Memory B cell (primary cell): ENCODE measurements around the gene PEX10.
A peak's percentile ranks its signal among the peaks of the same experiment; 100 is the strongest.

Experiments
- ATAC-seq: fragments of 150-1000 bp; cut with Tn5 transposase; 2 replicates; pipeline ENCODE4 v1.10.0; 2021; ENCODE audit warnings: low read depth, mild to moderate bottlenecking, moderate library complexity
- DNase-seq, 2 donors: peaks; one replicate each; pipeline ENCODE4 v3.0.0; 2022; ENCODE audit warnings: low spot score in 2 of 2
- H3K27ac Mint-ChIP-seq: one replicate; pipeline ENCODE4 v1.8.0; 2022; ENCODE audit warnings: mild to moderate bottlenecking, moderate library complexity, mixed read lengths
- H3K27me3 Mint-ChIP-seq: one replicate; pipeline ENCODE4 v1.8.0; 2022; ENCODE audit warnings: mixed read lengths
- H3K36me3 Mint-ChIP-seq: one replicate; pipeline ENCODE4 v1.8.0; 2022; ENCODE audit warnings: mild to moderate bottlenecking, mixed read lengths
- H3K4me1 Mint-ChIP-seq: one replicate; pipeline ENCODE4 v1.8.0; 2022; ENCODE audit warnings: mixed read lengths
- H3K4me3 Mint-ChIP-seq: one replicate; pipeline ENCODE4 v1.8.0; 2022; ENCODE audit warnings: mild to moderate bottlenecking, moderate library complexity, mixed read lengths
- H3K9me3 Mint-ChIP-seq: one replicate; pipeline ENCODE4 v1.8.0; 2022; ENCODE audit warnings: mixed read lengths

PEX10 gene

DNA sequence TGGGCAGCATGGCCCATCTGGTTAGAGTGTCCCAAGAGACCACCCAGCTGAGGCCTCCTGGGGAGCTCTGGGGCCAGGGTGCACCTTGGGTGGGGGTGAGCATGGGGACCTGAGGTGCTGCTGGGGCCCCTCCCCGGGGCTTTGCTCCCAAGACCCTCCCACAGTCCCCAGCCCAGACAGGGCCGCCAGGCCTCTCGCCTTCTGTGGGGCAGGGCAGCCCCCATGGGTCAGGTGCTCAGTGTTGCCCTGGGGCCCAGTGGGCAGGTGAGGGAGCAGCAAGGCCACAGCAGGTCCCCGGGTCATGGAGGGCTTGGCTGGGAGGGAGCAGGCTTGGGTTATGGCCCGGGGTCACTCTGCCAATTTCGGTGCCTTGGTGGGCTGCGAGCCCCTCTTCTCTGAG, 24.5 kb upstream of the PEX10 start:
- Mint-ChIP-seq H3K27me3 (peaks cover 9% of the 10 kb centered on the region), H3K4me1 (peaks cover 4% of the 10 kb centered on the region), H3K27ac (no peak overlapping the region), H3K9me3 (no peaks in the 10 kb centered on the region), H3K4me3 (no peak overlapping the region), H3K36me3 (peaks cover 4% of the 10 kb centered on the region)
- no peak for DNase-seq
- no peak for ATAC-seq

DNA sequence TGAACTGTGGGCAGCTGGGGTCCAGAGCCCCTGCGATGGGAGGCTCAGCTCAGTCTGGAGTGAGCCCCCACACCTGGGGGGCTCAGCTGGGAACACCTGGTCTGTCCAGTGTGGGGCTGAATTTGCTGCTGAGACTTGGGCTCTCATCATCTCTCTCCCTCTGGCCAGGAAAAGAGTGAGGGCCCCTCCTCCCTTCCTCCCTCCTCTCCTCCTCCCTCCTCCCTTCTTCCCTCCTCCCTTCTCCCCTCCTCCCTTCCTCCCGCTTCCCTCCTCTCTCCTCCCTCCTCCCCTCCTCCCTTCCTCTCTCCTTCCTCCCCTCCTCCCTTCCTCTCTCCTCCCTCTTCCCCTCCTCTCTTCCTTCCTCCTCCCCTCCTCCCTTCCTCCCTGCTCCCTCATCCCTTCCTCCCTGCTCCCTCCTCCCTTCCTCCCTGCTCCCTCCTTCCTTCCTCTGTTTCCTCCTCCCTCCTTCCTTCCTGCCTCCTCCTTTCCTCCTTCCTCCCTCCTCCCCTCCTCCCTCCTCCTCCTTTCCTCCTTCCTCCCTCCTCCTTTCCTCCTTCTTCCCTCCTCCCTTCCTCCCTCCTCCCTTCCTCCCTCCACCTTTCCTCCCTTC, 23.5 kb upstream of the PEX10 start:
- no peak for ATAC-seq
- Mint-ChIP-seq H3K9me3 (no peaks in the 10 kb centered on the region), H3K27me3 (peaks cover 8% of the 10 kb centered on the region), H3K4me1 (peaks cover 4% of the 10 kb centered on the region), H3K4me3 (no peak overlapping the region), H3K27ac (no peak overlapping the region), H3K36me3 (peaks cover 4% of the 10 kb centered on the region)
- DNase-seq = no peak

DNA sequence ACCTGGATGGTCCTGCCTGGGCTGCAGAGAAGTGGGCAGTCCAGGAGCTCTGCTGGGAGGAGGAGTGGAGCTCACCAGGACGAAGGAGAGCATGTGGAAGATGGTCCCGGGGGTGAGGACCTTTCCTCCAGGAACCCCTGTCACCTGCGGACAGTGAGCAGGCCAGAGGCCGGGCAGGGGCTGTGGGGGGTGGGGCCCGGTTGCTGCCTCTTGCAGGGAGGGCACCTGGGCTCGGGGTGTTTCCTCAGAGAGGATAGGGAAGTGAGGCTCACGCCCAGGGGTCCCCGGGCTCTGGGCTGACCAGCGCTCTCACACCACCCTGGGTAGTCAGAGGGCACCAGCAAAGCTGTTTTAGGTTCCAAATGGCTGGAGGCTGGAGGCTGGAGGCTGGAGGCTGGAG, 22.7 kb upstream of the PEX10 start:
- peaks cover 4% of the 10 kb centered on the region for H3K36me3 Mint-ChIP-seq
- DNase-seq (no peak), ATAC-seq (no peak)
- H3K4me3 Mint-ChIP-seq = no peak overlapping the region
- no peak overlapping the region for H3K27ac Mint-ChIP-seq
- H3K4me1 Mint-ChIP-seq = peaks cover 4% of the 10 kb centered on the region
- peaks cover 9% of the 10 kb centered on the region for H3K27me3 Mint-ChIP-seq
- H3K9me3 Mint-ChIP-seq = peaks cover 1% of the 10 kb centered on the region

GRCh38 chr1:2433936-2434655, 21.7 kb upstream of the PEX10 start:
- H3K4me1 Mint-ChIP-seq = peaks cover 8% of the 10 kb centered on the region
- H3K36me3 Mint-ChIP-seq = peaks cover 2% of the 10 kb centered on the region
- no peak overlapping the region for H3K27ac Mint-ChIP-seq
- no peak for ATAC-seq
- no peak for DNase-seq
- peaks cover 2% of the 10 kb centered on the region for H3K9me3 Mint-ChIP-seq
- no peak overlapping the region for H3K4me3 Mint-ChIP-seq
- peaks cover 13% of the 10 kb centered on the region for H3K27me3 Mint-ChIP-seq

DNA sequence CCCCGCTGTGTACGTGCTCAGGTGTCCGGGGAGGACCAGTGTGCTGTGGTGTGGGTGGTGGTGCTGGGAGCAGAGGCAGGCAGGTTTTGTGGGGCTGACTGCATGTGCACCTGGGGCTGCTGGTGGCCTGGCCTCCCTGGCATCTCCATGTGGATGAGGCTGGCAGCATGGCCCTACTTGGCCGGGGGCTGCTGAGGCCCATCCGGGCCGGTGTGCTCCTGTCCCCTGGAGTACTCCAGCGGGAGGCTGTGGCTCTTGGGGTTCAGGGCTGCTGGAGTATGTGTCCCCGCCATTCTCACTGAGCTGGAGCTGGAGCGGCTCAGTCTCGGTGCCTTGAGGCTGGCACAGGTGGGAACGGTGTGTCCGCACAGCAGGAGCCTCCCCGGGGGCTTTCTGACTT, 20.8 kb upstream of the PEX10 start:
- peaks cover 2% of the 10 kb centered on the region for H3K36me3 Mint-ChIP-seq
- no peak overlapping the region for H3K27ac Mint-ChIP-seq
- H3K4me3 Mint-ChIP-seq = no peak overlapping the region
- H3K27me3 Mint-ChIP-seq = peaks cover 11% of the 10 kb centered on the region
- no peak for DNase-seq
- H3K9me3 Mint-ChIP-seq = peaks cover 2% of the 10 kb centered on the region
- ATAC-seq = no peak
- H3K4me1 Mint-ChIP-seq = peaks cover 8% of the 10 kb centered on the region

GRCh38 chr1:2432441-2432844, 20.1 kb upstream of the PEX10 start:
- peaks cover 7% of the 10 kb centered on the region for H3K27me3 Mint-ChIP-seq
- ATAC-seq (no peak), DNase-seq (no peak)
- H3K27ac Mint-ChIP-seq = no peak overlapping the region
- H3K36me3 Mint-ChIP-seq = peaks cover 2% of the 10 kb centered on the region
- no peak overlapping the region for H3K4me3 Mint-ChIP-seq
- H3K9me3 Mint-ChIP-seq = peaks cover 2% of the 10 kb centered on the region
- peaks cover 7% of the 10 kb centered on the region for H3K4me1 Mint-ChIP-seq

- Mint-ChIP-seq H3K36me3 (peaks cover 2% of the 10 kb centered on the region), H3K9me3 (peaks cover 2% of the 10 kb centered on the region), H3K27ac (no peak overlapping the region), H3K4me1 (peaks cover 4% of the 10 kb centered on the region), H3K27me3 (peaks cover 5% of the 10 kb centered on the region), H3K4me3 (no peak overlapping the region)
- DNase-seq (no peak), ATAC-seq (no peak)
Observed at GRCh38 chr1:2431518-2431917, 19.2 kb upstream of the PEX10 start.

GRCh38 chr1:2431103-2431502, 18.7 kb upstream of the PEX10 start:
- Mint-ChIP-seq H3K9me3 (peaks cover 2% of the 10 kb centered on the region), H3K4me3 (no peak overlapping the region), H3K27me3 (peaks cover 5% of the 10 kb centered on the region), H3K27ac (no peak overlapping the region), H3K36me3 (peaks cover 2% of the 10 kb centered on the region), H3K4me1 (peaks cover 4% of the 10 kb centered on the region)
- ATAC-seq (no peak), DNase-seq (no peak)

DNA sequence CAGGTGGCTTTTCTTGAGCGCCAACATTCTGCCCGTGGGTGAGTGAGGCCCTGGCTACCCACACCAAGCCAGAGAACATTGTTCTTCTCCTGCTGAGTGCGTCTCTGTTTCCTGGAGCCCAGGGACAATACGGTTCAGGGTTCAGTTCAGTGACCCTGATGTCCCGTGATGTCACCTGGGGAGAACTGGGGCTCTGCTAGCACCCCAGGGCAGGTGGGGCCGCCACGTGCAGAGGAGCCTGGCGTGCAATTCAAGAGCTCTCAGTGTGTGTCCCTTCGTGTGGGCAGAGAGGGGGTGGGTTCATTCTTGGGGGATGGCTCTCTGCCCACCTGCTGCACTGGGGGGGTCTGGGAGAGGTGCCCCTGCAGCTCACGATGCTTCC, 18.2 kb upstream of the PEX10 start:
- peaks cover 2% of the 10 kb centered on the region for H3K36me3 Mint-ChIP-seq
- peaks cover 5% of the 10 kb centered on the region for H3K27me3 Mint-ChIP-seq
- peaks cover 2% of the 10 kb centered on the region for H3K9me3 Mint-ChIP-seq
- peaks cover 4% of the 10 kb centered on the region for H3K4me1 Mint-ChIP-seq
- ATAC-seq = no peak
- H3K27ac Mint-ChIP-seq = no peak overlapping the region
- DNase-seq = no peak
- H3K4me3 Mint-ChIP-seq = no peak overlapping the region

GRCh38 chr1:2429780-2430591, 17.6 kb upstream of the PEX10 start:
- Mint-ChIP-seq H3K27ac (no peak overlapping the region), H3K4me1 (peaks cover 4% of the 10 kb centered on the region)
- peak; percentile 24 for ATAC-seq

DNA sequence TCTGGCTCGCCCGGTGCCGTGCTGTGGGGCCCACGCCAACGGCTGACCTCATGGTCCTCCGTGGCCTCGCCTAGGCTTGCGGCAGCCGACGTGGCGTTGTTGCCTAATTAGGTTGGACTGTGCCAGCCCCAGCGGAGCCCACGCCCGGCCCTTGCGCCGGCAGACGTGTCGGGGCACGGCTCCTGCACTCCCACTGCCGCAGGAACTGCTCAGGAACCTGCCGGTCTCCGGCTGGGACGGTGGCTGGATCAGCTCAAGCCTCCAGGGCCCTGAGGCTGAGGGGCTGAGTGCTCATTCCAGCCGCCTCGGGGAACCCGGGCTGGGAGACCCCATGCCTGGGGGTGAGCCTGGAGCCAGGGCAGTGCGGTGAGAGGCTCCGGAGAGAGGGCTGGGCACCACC, 16.1 kb upstream of the PEX10 start:
- Mint-ChIP-seq H3K27me3 (peaks cover 5% of the 10 kb centered on the region), H3K4me3 (no peak overlapping the region), H3K27ac (no peak overlapping the region), H3K9me3 (peaks cover 2% of the 10 kb centered on the region), H3K36me3 (peaks cover 2% of the 10 kb centered on the region), H3K4me1 (peaks cover 6% of the 10 kb centered on the region)
- ATAC-seq = no peak
- DNase-seq = no peak

More at GRCh38 chr1:2429780-2430591, 17.6 kb upstream of the PEX10 start:
- DNase-seq = no peak
- peaks cover 2% of the 10 kb centered on the region for H3K9me3 Mint-ChIP-seq
- H3K4me3 Mint-ChIP-seq = no peak overlapping the region
- peaks cover 5% of the 10 kb centered on the region for H3K27me3 Mint-ChIP-seq
- H3K36me3 Mint-ChIP-seq = peaks cover 2% of the 10 kb centered on the region

DNA sequence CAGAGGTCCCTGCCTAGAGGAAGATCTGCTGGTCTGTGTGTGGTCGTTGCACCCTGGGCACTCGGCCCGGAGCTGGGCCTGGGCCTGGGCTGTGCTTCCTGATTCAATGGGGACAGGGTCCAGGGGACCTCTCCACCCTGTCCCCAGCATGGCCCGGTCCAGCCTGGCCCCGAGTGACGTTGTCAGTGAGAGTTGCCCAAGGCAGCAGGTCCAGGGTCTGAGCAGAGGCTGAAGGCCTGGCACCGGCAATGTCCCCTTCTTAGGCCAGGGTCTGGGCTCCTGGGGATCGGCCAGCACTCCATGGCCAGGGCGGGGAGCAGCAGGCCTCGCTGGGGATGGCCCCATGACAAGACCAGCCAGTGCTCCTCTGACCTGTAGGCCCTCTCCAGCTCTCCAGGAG, 15.6 kb upstream of the PEX10 start:
- peaks cover 2% of the 10 kb centered on the region for H3K36me3 Mint-ChIP-seq
- no peak overlapping the region for H3K4me3 Mint-ChIP-seq
- peaks cover 6% of the 10 kb centered on the region for H3K4me1 Mint-ChIP-seq
- DNase-seq = no peak
- H3K27me3 Mint-ChIP-seq = peaks cover 5% of the 10 kb centered on the region
- H3K27ac Mint-ChIP-seq = no peak overlapping the region
- ATAC-seq = no peak
- peaks cover 2% of the 10 kb centered on the region for H3K9me3 Mint-ChIP-seq

GRCh38 chr1:2427051-2427450, 14.7 kb upstream of the PEX10 start:
- Mint-ChIP-seq H3K9me3 (peaks cover 2% of the 10 kb centered on the region), H3K27ac (no peak overlapping the region), H3K36me3 (peaks cover 2% of the 10 kb centered on the region), H3K27me3 (peaks cover 5% of the 10 kb centered on the region), H3K4me3 (no peak overlapping the region), H3K4me1 (peaks cover 6% of the 10 kb centered on the region)
- DNase-seq (no peak), ATAC-seq (no peak)

GRCh38 chr1:2426540-2426939, 14.2 kb upstream of the PEX10 start:
- peaks cover 6% of the 10 kb centered on the region for H3K4me1 Mint-ChIP-seq
- H3K4me3 Mint-ChIP-seq = no peak overlapping the region
- peaks cover 2% of the 10 kb centered on the region for H3K36me3 Mint-ChIP-seq
- no peak for DNase-seq
- no peak for ATAC-seq
- H3K27ac Mint-ChIP-seq = no peak overlapping the region
- H3K27me3 Mint-ChIP-seq = peaks cover 5% of the 10 kb centered on the region
- H3K9me3 Mint-ChIP-seq = peaks cover 2% of the 10 kb centered on the region
